ENCODE measurements around the gene EFCAB10. TPM values are rescaled to one million over a fixed set of nuclear protein-coding genes. Genes with fewer than 3 reads are reported as not detected.

Gene EFCAB10
- total RNA-seq, 1 experiment from 2014 or later = 0.18 TPM

DNA sequence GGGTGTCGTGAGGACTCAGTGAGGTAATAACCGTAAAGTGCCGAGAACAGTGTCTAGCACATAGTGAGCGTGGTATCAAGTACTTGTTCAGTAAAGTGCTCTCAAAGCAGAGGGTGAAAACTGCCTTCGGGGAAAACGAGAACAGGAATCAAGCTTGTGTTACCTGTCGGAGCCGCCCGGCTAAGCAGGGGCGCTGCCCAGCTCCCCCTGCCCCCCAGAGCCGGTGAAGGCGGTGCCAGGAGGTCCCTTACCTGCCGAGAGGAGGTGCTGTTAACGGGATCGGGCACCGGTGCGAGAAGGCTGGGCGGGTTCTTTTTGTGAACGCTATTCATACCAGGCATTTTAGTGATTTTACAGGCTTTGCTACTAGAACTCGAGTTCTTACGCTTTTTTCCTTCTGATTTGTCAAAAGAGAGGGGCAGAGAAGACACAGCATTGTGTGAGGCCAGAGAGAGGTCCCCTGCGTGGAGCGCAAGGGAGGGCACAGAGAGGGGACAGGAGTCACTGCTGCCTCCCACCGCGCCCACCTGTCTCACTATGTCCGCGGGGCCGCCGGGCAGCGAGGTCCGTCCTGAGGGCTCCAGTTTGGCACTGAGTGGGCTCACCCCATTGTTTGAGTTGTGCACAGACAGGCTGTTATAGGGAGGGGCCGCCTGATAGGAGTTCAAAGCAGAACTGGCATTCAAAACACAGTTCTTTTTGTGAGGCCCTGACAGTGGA lies 32.5 kb upstream of the EFCAB10 start:
- Histone ChIP-seq H4K20me1 (ENCODE audit: low read length) (no peaks in the 10 kb centered on the region), H3K4me3 (ENCODE audit: low read length) (no peak overlapping the region), H3K9ac (ENCODE audit: low read length) (no peak overlapping the region), H3F3A (ENCODE audit: low read length, unreplicated experiment) (no peaks in the 10 kb centered on the region), H3K79me2 (ENCODE audit: low read length) (no peaks in the 10 kb centered on the region), H3K4me1 (ENCODE audit: insufficient read depth, low read length) (peaks cover 3% of the 10 kb centered on the region; the same call in 1 of the 2 replicates), H3K9me3 (ENCODE audit: low read length) (no peaks in the 10 kb centered on the region), H3K9me2 (replicated peaks; ENCODE audit: low read length) (no peaks in the 10 kb centered on the region), H3K36me3 (ENCODE audit: low read depth, low read length) (no peaks in the 10 kb centered on the region; the same call in 1 of the 2 replicates), H2AFZ (ENCODE audit: low read length) (no peak overlapping the region), H3K27me3 (ENCODE audit: low read length) (no peaks in the 10 kb centered on the region), H3K27ac (ENCODE audit: low read length) (no peak overlapping the region), H3K4me2 (ENCODE audit: low read length) (no peak overlapping the region)
- TF ChIP-seq, protein P1, sequence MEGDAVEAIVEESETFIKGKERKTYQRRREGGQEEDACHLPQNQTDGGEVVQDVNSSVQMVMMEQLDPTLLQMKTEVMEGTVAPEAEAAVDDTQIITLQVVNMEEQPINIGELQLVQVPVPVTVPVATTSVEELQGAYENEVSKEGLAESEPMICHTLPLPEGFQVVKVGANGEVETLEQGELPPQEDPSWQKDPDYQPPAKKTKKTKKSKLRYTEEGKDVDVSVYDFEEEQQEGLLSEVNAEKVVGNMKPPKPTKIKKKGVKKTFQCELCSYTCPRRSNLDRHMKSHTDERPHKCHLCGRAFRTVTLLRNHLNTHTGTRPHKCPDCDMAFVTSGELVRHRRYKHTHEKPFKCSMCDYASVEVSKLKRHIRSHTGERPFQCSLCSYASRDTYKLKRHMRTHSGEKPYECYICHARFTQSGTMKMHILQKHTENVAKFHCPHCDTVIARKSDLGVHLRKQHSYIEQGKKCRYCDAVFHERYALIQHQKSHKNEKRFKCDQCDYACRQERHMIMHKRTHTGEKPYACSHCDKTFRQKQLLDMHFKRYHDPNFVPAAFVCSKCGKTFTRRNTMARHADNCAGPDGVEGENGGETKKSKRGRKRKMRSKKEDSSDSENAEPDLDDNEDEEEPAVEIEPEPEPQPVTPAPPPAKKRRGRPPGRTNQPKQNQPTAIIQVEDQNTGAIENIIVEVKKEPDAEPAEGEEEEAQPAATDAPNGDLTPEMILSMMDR (conservative IDR thresholded peaks at IDR 0.05; ENCODE audit: low read depth, low read length) = no peak
- POLR2A ChIA-PET (ENCODE audit: unreplicated experiment) = interaction anchor here (0.6 kb wide), 1 partner anchor 518 kb away, joined by 3 read pairs; no protein-coding TSS in a partner anchor
- CTCF ChIA-PET = no interaction called here
- no TSS peak for BruUV-seq (replicated peaks)
- ATAC-seq (no peak), DNase-seq (no peak)
- intact Hi-C loops (cut with micrococcal nuclease) = no loop called here

DNA sequence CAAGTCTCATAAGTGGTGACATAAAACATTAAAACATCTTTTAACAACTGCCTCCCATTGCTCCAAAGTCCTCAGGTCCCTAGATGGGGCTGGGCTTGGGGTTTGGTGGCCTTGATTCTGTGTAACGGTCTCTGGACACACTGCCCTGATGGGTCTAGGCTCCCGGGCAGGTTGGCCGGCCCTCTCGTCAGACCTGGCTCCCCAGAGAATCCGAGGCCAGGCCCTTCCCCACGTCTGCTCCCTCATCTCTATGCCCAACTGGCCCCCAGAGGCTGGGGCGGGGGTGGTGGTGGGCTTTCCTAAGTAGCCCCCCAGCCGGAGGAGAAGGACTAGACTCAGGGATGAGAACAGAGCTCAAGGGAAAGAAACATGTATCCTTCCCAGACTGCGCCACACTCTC lies 31.5 kb upstream of the EFCAB10 start:
- Histone ChIP-seq H3K79me2 (ENCODE audit: low read length) (no peaks in the 10 kb centered on the region), H3K27me3 (ENCODE audit: low read length) (no peaks in the 10 kb centered on the region), H3K9ac (ENCODE audit: low read length) (no peak overlapping the region), H3K4me3 (ENCODE audit: low read length) (no peak overlapping the region), H3F3A (ENCODE audit: low read length, unreplicated experiment) (no peaks in the 10 kb centered on the region), H3K9me3 (ENCODE audit: low read length) (no peaks in the 10 kb centered on the region), H3K9me2 (replicated peaks; ENCODE audit: low read length) (no peaks in the 10 kb centered on the region), H3K4me2 (ENCODE audit: low read length) (no peak overlapping the region), H4K20me1 (ENCODE audit: low read length) (no peaks in the 10 kb centered on the region), H2AFZ (ENCODE audit: low read length) (no peak overlapping the region), H3K4me1 (ENCODE audit: insufficient read depth, low read length) (peaks cover 3% of the 10 kb centered on the region; the same call in 1 of the 2 replicates), H3K27ac (ENCODE audit: low read length) (no peak overlapping the region), H3K36me3 (ENCODE audit: low read depth, low read length) (no peaks in the 10 kb centered on the region; the same call in 1 of the 2 replicates)
- ATAC-seq (no peak), DNase-seq (no peak)
- CTCF ChIA-PET = no interaction called here
- intact Hi-C loops (cut with micrococcal nuclease) = no loop called here
- POLR2A ChIA-PET (ENCODE audit: unreplicated experiment) = no interaction called here
- TF ChIP-seq EZH2 (IDR thresholded peaks at IDR 0.05; ENCODE audit: low read length, unreplicated experiment) = no peak
- TF ChIP-seq EZH2phosphoT487 (IDR thresholded peaks at IDR 0.05; ENCODE audit: borderline replicate concordance, low read length) = no peak
- TF ChIP-seq, protein P1 (conservative IDR thresholded peaks at IDR 0.05; ENCODE audit: low read depth, low read length) = no peak
- BruUV-seq (replicated peaks) = no TSS peak

Data from PC-3 (cell line).